ENCODE results near the gene RNF151. TPM values are rescaled to one million over a fixed set of nuclear protein-coding genes. Genes with fewer than 3 reads are reported as not detected.

RNF151 gene
- polyA plus RNA-seq, 1 donor from 2014 or later, result not detected

DNA sequence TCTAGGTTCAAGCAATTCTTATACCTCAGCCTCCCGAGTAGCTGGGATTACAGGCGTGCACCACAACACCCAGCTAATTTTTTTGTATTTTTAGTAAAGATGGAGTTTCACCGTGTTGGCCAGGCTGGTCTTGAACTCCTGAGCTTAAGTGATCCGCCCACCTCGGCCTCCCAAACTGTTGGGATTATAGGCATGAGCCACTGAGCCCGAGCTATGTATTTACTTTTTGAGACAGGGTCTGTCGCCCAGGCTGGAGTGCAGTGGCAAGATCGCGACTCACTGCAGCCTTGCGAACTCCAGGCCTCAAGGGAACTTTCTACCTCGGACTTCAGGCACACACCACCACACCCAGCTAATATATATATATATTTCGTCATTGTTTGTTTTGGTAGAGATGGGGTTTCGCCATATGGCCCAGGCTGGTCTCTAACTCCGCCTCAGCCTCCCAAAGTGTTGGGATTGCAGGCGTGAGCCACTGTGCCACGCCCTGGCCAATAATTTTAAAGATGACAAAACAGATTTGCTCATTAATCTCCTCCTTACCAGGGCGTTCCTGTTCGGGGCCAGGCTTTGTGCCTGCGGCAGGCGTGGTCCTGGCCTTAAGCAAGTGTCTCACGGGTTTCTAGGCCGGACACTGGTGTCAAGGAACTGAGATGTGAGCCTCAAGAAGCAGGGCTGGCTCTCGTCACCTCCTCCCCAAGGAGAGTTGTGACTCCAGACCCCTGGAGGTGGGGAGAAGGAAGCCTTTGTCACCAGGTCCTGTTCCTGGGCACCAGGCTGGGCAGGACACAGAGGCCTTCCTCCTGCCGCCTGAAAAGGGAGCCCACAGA is 48.7 kb downstream of the RNF151 start:
- H3K27me3 ChIP-seq (ENCODE audit: insufficient read depth, low read depth, low read length), result peaks cover 26% of the 10 kb centered on the region
- no peak for TF ChIP-seq SMC3 (conservative IDR thresholded peaks at IDR 0.05; ENCODE audit: poor library complexity)
- no peak for TF ChIP-seq TAF1 (IDR thresholded peaks at IDR 0.05; ENCODE audit: low read depth)
- TF ChIP-seq RAD21 (conservative IDR thresholded peaks at IDR 0.05), result no peak
- TF ChIP-seq MXI1 (conservative IDR thresholded peaks at IDR 0.05; ENCODE audit: poor library complexity, severe bottlenecking), result no peak
- TF ChIP-seq, protein P1, sequence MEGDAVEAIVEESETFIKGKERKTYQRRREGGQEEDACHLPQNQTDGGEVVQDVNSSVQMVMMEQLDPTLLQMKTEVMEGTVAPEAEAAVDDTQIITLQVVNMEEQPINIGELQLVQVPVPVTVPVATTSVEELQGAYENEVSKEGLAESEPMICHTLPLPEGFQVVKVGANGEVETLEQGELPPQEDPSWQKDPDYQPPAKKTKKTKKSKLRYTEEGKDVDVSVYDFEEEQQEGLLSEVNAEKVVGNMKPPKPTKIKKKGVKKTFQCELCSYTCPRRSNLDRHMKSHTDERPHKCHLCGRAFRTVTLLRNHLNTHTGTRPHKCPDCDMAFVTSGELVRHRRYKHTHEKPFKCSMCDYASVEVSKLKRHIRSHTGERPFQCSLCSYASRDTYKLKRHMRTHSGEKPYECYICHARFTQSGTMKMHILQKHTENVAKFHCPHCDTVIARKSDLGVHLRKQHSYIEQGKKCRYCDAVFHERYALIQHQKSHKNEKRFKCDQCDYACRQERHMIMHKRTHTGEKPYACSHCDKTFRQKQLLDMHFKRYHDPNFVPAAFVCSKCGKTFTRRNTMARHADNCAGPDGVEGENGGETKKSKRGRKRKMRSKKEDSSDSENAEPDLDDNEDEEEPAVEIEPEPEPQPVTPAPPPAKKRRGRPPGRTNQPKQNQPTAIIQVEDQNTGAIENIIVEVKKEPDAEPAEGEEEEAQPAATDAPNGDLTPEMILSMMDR (IDR thresholded peaks at IDR 0.05; ENCODE audit: poor library complexity, severe bottlenecking), result no peak
- TF ChIP-seq POLR2AphosphoS5 (IDR thresholded peaks at IDR 0.05), result no peak
- TF ChIP-seq, protein P2, sequence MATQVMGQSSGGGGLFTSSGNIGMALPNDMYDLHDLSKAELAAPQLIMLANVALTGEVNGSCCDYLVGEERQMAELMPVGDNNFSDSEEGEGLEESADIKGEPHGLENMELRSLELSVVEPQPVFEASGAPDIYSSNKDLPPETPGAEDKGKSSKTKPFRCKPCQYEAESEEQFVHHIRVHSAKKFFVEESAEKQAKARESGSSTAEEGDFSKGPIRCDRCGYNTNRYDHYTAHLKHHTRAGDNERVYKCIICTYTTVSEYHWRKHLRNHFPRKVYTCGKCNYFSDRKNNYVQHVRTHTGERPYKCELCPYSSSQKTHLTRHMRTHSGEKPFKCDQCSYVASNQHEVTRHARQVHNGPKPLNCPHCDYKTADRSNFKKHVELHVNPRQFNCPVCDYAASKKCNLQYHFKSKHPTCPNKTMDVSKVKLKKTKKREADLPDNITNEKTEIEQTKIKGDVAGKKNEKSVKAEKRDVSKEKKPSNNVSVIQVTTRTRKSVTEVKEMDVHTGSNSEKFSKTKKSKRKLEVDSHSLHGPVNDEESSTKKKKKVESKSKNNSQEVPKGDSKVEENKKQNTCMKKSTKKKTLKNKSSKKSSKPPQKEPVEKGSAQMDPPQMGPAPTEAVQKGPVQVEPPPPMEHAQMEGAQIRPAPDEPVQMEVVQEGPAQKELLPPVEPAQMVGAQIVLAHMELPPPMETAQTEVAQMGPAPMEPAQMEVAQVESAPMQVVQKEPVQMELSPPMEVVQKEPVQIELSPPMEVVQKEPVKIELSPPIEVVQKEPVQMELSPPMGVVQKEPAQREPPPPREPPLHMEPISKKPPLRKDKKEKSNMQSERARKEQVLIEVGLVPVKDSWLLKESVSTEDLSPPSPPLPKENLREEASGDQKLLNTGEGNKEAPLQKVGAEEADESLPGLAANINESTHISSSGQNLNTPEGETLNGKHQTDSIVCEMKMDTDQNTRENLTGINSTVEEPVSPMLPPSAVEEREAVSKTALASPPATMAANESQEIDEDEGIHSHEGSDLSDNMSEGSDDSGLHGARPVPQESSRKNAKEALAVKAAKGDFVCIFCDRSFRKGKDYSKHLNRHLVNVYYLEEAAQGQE (IDR thresholded peaks at IDR 0.05; ENCODE audit: borderline replicate concordance), result no peak
- no peak for TF ChIP-seq EZH2 (IDR thresholded peaks at IDR 0.05; ENCODE audit: borderline replicate concordance, insufficient read depth, low read length, poor library complexity, severe bottlenecking)
- TF ChIP-seq EP300 (conservative IDR thresholded peaks at IDR 0.05; ENCODE audit: poor library complexity, severe bottlenecking), result no peak
- peaks cover 3% of the 10 kb centered on the region for H3K79me2 ChIP-seq (replicated peaks; ENCODE audit: insufficient read depth, low read length)
- H3K4me2 ChIP-seq (ENCODE audit: low read length), result no peak overlapping the region
- H3K36me3 ChIP-seq (ENCODE audit: insufficient read depth, low read length), result no peaks in the 10 kb centered on the region
- H3F3A ChIP-seq (ENCODE audit: insufficient read depth, low read length, poor library complexity, severe bottlenecking), result no peaks in the 10 kb centered on the region
- H3K27ac ChIP-seq (ENCODE audit: low read length), result no peak overlapping the region
- no peaks in the 10 kb centered on the region for H4K20me1 ChIP-seq (ENCODE audit: insufficient read depth)
- H3K9me3 ChIP-seq (ENCODE audit: low read length), result no peaks in the 10 kb centered on the region
- no peak overlapping the region for H3K9ac ChIP-seq (ENCODE audit: low read length)
- no peaks in the 10 kb centered on the region for H3K9me2 ChIP-seq (ENCODE audit: insufficient read depth, low read length)
- H2AFZ ChIP-seq (ENCODE audit: low read depth, low read length), result no peak overlapping the region
- H3K4me3 ChIP-seq (ENCODE audit: low read length), result no peak overlapping the region

DNA sequence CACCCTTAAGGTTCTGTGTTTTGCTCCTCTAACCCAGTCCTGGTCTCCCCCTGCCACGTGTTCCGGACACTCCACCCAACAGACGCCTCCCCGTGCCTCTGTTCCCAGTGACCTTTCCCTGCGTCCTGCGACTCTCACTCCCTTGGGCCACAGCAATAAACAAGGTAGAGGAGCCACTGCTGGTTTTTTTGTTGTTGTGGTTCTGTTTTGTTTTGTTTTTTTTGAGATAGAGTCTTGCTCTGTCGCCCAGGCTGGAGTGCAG is 49.2 kb downstream of the RNF151 start:
- Histone ChIP-seq H3F3A (ENCODE audit: insufficient read depth, low read length, poor library complexity, severe bottlenecking) (no peaks in the 10 kb centered on the region), H2AFZ (ENCODE audit: low read depth, low read length) (no peak overlapping the region), H3K9me2 (ENCODE audit: insufficient read depth, low read length) (no peaks in the 10 kb centered on the region), H3K4me2 (ENCODE audit: low read length) (no peak overlapping the region), H3K27me3 (ENCODE audit: insufficient read depth, low read depth, low read length) (peaks cover 32% of the 10 kb centered on the region), H3K4me3 (ENCODE audit: low read length) (no peak overlapping the region), H3K79me2 (replicated peaks; ENCODE audit: insufficient read depth, low read length) (no peaks in the 10 kb centered on the region), H3K9me3 (ENCODE audit: low read length) (no peaks in the 10 kb centered on the region), H3K9ac (ENCODE audit: low read length) (no peak overlapping the region), H3K27ac (ENCODE audit: low read length) (no peak overlapping the region), H4K20me1 (ENCODE audit: insufficient read depth) (no peaks in the 10 kb centered on the region), H3K36me3 (ENCODE audit: insufficient read depth, low read length) (no peaks in the 10 kb centered on the region)
- TF ChIP-seq POLR2AphosphoS5 (IDR thresholded peaks at IDR 0.05) (no peak), SMC3 (conservative IDR thresholded peaks at IDR 0.05; ENCODE audit: poor library complexity) (no peak)
- TF ChIP-seq, protein P1 (IDR thresholded peaks at IDR 0.05; ENCODE audit: poor library complexity, severe bottlenecking), result no peak

Data from neural cell (in vitro differentiated cells).